ENCODE measurements around the gene RBM10.

GRCh38 chrX:47182106-47182700 lies 37.2 kb downstream of the RBM10 start:
- TF ChIP-seq CTCF (IDR thresholded peaks at IDR 0.05; ENCODE audit: low read depth, low read length, poor library complexity, severe bottlenecking) (no peak), EZH2phosphoT487 (IDR thresholded peaks at IDR 0.05; ENCODE audit: borderline replicate concordance, low read length) (no peak)
